Progenitor cell of endocrine pancreas (in vitro differentiated cells): ENCODE measurements around the gene SP7. TPM values are rescaled to one million over a fixed set of nuclear protein-coding genes. Genes with fewer than 3 reads are reported as not detected.

Source experiments
- DNase-seq: peaks from one replicate; pipeline ENCODE4 v3.0.0; 2021; ENCODE audit warnings: low spot score; ENCODE audit not compliant: unreplicated experiment
- H3K27ac Mint-ChIP-seq: 2 replicates; pipeline ENCODE4 v1.8.0; 2021; ENCODE audit warnings: mild to moderate bottlenecking, moderate library complexity, mixed read lengths
- H3K27me3 Mint-ChIP-seq: 2 replicates; pipeline ENCODE4 v1.8.0; 2021; ENCODE audit warnings: mixed read lengths
- H3K36me3 Mint-ChIP-seq: 2 replicates; pipeline ENCODE4 v1.8.0; 2022; ENCODE audit warnings: mixed read lengths; ENCODE audit not compliant: insufficient read depth
- H3K4me1 Mint-ChIP-seq: 2 replicates; pipeline ENCODE4 v1.8.0; 2021; ENCODE audit warnings: low read depth, mixed read lengths
- H3K4me3 Mint-ChIP-seq: 2 replicates; pipeline ENCODE4 v1.8.0; 2021; ENCODE audit warnings: low read depth, mild to moderate bottlenecking, moderate library complexity, mixed read lengths
- H3K9me3 Mint-ChIP-seq: 2 replicates; pipeline ENCODE4 v1.8.0; 2021; ENCODE audit warnings: low read depth, mixed read lengths
- CTCF ChIP-seq: fragments of 200-600 bp; sonication (generic); IDR thresholded peaks from one replicate; pipeline ENCODE4 v1.5.0; 2021; ENCODE audit warnings: antibody characterized with exemption, mild to moderate bottlenecking; ENCODE audit not compliant: unreplicated experiment
- total RNA-seq: library from RNA; stranded (reverse); gene quantifications from 2 replicates; pipeline ENCODE4 v1.2.1, GENCODE V29; 2021

The SP7 gene
- total RNA-seq, 1 donor from 2014 or later, result 0.10 TPM

GRCh38 chr12:53279283-53279869 is 56.8 kb downstream of the SP7 start:
- no peak for TF ChIP-seq CTCF
- Mint-ChIP-seq H3K27ac (no peak overlapping the region), H3K36me3 (peaks cover 11% of the 10 kb centered on the region), H3K27me3 (no peaks in the 10 kb centered on the region), H3K4me1 (no peaks in the 10 kb centered on the region), H3K4me3 (no peak overlapping the region), H3K9me3 (no peaks in the 10 kb centered on the region)
- DNase-seq, result no peak

- Mint-ChIP-seq H3K36me3 (peaks cover 8% of the 10 kb centered on the region), H3K27ac (no peak overlapping the region), H3K4me1 (no peaks in the 10 kb centered on the region), H3K9me3 (no peaks in the 10 kb centered on the region), H3K27me3 (no peaks in the 10 kb centered on the region), H3K4me3 (no peak overlapping the region)
- no peak for DNase-seq
- no peak for TF ChIP-seq CTCF
Measured at GRCh38 chr12:53277981-53278380, 58.2 kb downstream of the SP7 start.

Other genes with a start within 250 kb of the SP7 start
- 25.7 and 26.5 TPM in 2 replicates for gene IGFBP6, start 238.7 kb downstream of the SP7 start, total RNA-seq
- 0.98 and 1.1 TPM in 2 replicates for gene SOAT2, start 232.9 kb downstream of the SP7 start, total RNA-seq
- gene ZNF740, start 155.6 kb downstream of the SP7 start, total RNA-seq, result 75.7 and 78.8 TPM in 2 replicates
- gene CSAD, start 155.4 kb downstream of the SP7 start, total RNA-seq, result 58.6 and 59.0 TPM in 2 replicates
- 0.29 and 0.93 TPM in 2 replicates for gene ITGB7, start 129.1 kb downstream of the SP7 start, total RNA-seq
- gene RARG, start 104.1 kb downstream of the SP7 start, total RNA-seq, result 4.9 and 5.2 TPM in 2 replicates
- gene ESPL1, start 68.1 kb downstream of the SP7 start, total RNA-seq, result 24.3 and 27.1 TPM in 2 replicates
- 377 and 379 TPM in 2 replicates for gene PFDN5, start 40.8 kb downstream of the SP7 start, total RNA-seq
- gene MYG1, start 36.7 kb downstream of the SP7 start, total RNA-seq, result 58.9 and 60.7 TPM in 2 replicates
- gene AAAS, start 14.7 kb downstream of the SP7 start, total RNA-seq, result 72.1 and 75.0 TPM in 2 replicates
- gene SP1, start 43.8 kb upstream of the SP7 start, total RNA-seq, result 90.5 and 92.6 TPM in 2 replicates
- 35.1 and 35.7 TPM in 2 replicates for gene AMHR2, start 87.5 kb upstream of the SP7 start, total RNA-seq
- 101 and 106 TPM in 2 replicates for gene PRR13, start 105.4 kb upstream of the SP7 start, total RNA-seq
- 1,366 and 1,400 TPM in 2 replicates for gene PCBP2, start 115.7 kb upstream of the SP7 start, total RNA-seq
- 11.9 and 17.0 TPM in 2 replicates for gene MAP3K12, start 163.1 kb upstream of the SP7 start, total RNA-seq
- gene TARBP2, start 164.9 kb upstream of the SP7 start, total RNA-seq, result 60.2 and 61.5 TPM in 2 replicates
- gene NPFF, start 171.1 kb upstream of the SP7 start, total RNA-seq, result not detected in 2 replicates